Heart right ventricle (tissue), 16 donors: Measurements from ENCODE around the gene DAW1. TPM values are rescaled to one million over a fixed set of nuclear protein-coding genes. Genes with fewer than 3 reads are reported as not detected.

ENCODE experiments used
- ATAC-seq, 8 donors: fragments of 200-7000 bp; cut with Tn5 transposase; one replicate each; pipeline ENCODE4 v1.9.1; 2020; ENCODE audit warnings: mild to moderate bottlenecking in 8 of 8, moderate library complexity in 8 of 8, moderate number of reproducible peaks in 1 of 8
- DNase-seq, 2 donors: peaks; one replicate each; pipeline ENCODE4 v3.0.0-alpha.2; 2020
- H3K27ac ChIP-seq, 10 donors: fragments of 200-600 bp; sonication (generic) in 2 of 10; one replicate each; pipeline versions ENCODE4 v1.5.0 to v1.8.0; 2020 to 2022; ENCODE audit warnings: mild to moderate bottlenecking in 3 of 10
- H3K27me3 ChIP-seq, 7 donors: fragments of 200-600 bp; one replicate each; pipeline ENCODE4 v1.8.0; 2021 to 2022; ENCODE audit warnings: mild to moderate bottlenecking in 2 of 7
- H3K36me3 ChIP-seq, 9 donors: fragments of 200-600 bp; sonication (generic) in 1 of 9; one replicate each; pipeline versions ENCODE4 v1.5.0 to v1.8.0; 2020 to 2022; ENCODE audit warnings: mild to moderate bottlenecking in 2 of 9
- H3K4me1 ChIP-seq, 9 donors: fragments of 200-600 bp; sonication (generic) in 1 of 9; one replicate each; pipeline versions ENCODE4 v1.5.0 to v1.8.0; 2020 to 2022; ENCODE audit warnings: mild to moderate bottlenecking in 4 of 9
- H3K4me3 ChIP-seq, 10 donors: fragments of 200-600 bp; sonication (generic) in 2 of 10; one replicate each; pipeline versions ENCODE4 v1.5.0 to v1.8.0; 2020 to 2022; ENCODE audit warnings: mild to moderate bottlenecking in 7 of 10, moderate library complexity in 2 of 10
- H3K9me3 ChIP-seq, 11 donors: fragments of 200-600 bp in 10 of 11; sonication (generic) in 2 of 11; one replicate each; pipeline versions ENCODE4 v1.5.0 to v1.8.0; 2013 to 2022; ENCODE audit warnings: mild to moderate bottlenecking in 2 of 11, control low read depth in 1 of 11, moderate library complexity in 1 of 11
- CTCF ChIP-seq, 9 donors: fragments of 200-600 bp; sonication (generic) in 2 of 9; IDR thresholded peaks; one replicate each; pipeline versions ENCODE4 v1.5.0 to v1.8.0; 2021 to 2022; ENCODE audit warnings: antibody characterized with exemption in 9 of 9, mild to moderate bottlenecking in 5 of 9, moderate library complexity in 1 of 9
- WGBS, 2 donors: extraction: QIAGEN DNeasy Blood & Tissue Kit; methylation state at CpG; one replicate each; pipeline ENCODE4 v1.1.7; 2013; ENCODE audit warnings: inconsistent platforms in 1 of 2; 5-methylcytosine and 5-hydroxymethylcytosine counted together
- intact Hi-C, 10 donors: fragments of 100-400 bp; cut with DNase I; formaldehyde crosslinking; loops; one replicate each; pipeline versions ENCODE4 v1.11.1 to v1.14.2; 2022
- polyA plus RNA-seq, 2 donors: library from polyadenylated mRNA; stranded (reverse); fragments of 200-250 nt; gene quantifications; one replicate each; pipeline ENCODE4 v1.2.3, GENCODE V29; 2013
- total RNA-seq, 10 donors: library from RNA; stranded (reverse); fragmentation: NEBNext Ultra II Directional in 3 of 10; extraction: Animal tissue kit (Norgen Biotek cat#: 25700) in 3 of 10; gene quantifications; one replicate each; pipeline versions ENCODE4 v1.2.1 to v1.2.4, GENCODE V29; 2021 to 2023
- donor health status: Arrhythmogenic right ventricular cardiomyopathy.
- donor health status: ischemic (EF 13 %, LVEDD 7.1; RV severe dilation, severe dysfunction).
- donor health status: healthy with polysubstance abuse.
- donor health status: DM: no; HTN: yes; CAD: no.
- donor health status: DM: no; HTN: no; CAD: no.
- donor health status: ischemic (EF 25% LVEDD 6.9; RV normal size, moderate dysfunction).
- donor health status: ischemic (EF 25% LVEDD 5.7; RV mildly dilated, moderate dysfunction).
- donor health status: healthy.
- donor health status: DM: yes; HTN: yes; CAD: no.
- donor health status: Ischemic cardiomyopathy.
- donor health status: ischemic (EF 35%, LVEDD 5.7; RV mildly dilated, moderate dysfunction).
- donor health status: nonischemic (EF 11% LVEDD 7.7; RV severe dilation, severe dysfunction).
- donor health status: DM: yes; HTN: yes; CAD: no.
- donor health status: PGD.
- donor health status: ischemic (EF 29% LVEDD 5.4; RV normal size, mild dysfunction).
- donor health status: nonischemic (EF 23%, LVEDD 6.1; RV moderate dilation, normal function).

The DAW1 gene
- total and polyA plus RNA-seq, 12 donors, result 0.14 to 0.50 (median 0.22) TPM; not detected in 7

- H3K4me1 ChIP-seq, result peaks cover 0 to 14% (median 0%) of the 10 kb centered on the region in 9 donors
- H3K27me3 ChIP-seq, result no peaks in the 10 kb centered on the region
- peak overlapping the region in 2 of 10 donors; percentile 37 to 45 for H3K27ac ChIP-seq
- no peak for TF ChIP-seq CTCF (IDR thresholded peaks at IDR 0.05)
- no peak for DNase-seq
- H3K36me3 ChIP-seq, result no peaks in the 10 kb centered on the region
- H3K9me3 ChIP-seq, result no peaks in the 10 kb centered on the region
- H3K4me3 ChIP-seq, result no peak overlapping the region
- 74 to 82% methylated on average over 6 of the region's 6 CpGs for WGBS, 2 donors
- no peak for ATAC-seq
- intact Hi-C loops, result loop anchor here in 3 of 10 donors (10.0 kb wide), 2 partner anchors 195 to 205 kb away; partner anchors contain the start of gene SCYGR5 (in 1 of the 3)
Observed at GRCh38 chr2:227860221-227860641, 11.2 kb upstream of the DAW1 start.

- Histone ChIP-seq H3K4me1 (peaks cover 0 to 14% (median 0%) of the 10 kb centered on the region in 9 donors), H3K9me3 (no peaks in the 10 kb centered on the region), H3K27me3 (no peaks in the 10 kb centered on the region), H3K4me3 (no peak overlapping the region), H3K27ac (peak overlapping the region in 3 of 10 donors; percentile 21 to 45 (median 37)), H3K36me3 (no peaks in the 10 kb centered on the region)
- no peak for TF ChIP-seq CTCF (IDR thresholded peaks at IDR 0.05)
- WGBS, 2 donors, result 49 to 56% methylated on average over 2 of the region's 2 CpGs
- no peak for ATAC-seq
- DNase-seq, result no peak
- intact Hi-C loops, result loop anchor here in 3 of 10 donors (10.0 kb wide), 2 partner anchors 196 to 206 kb away; partner anchors contain the start of gene SCYGR5 (in 1 of the 3)
Observed at GRCh38 chr2:227861011-227861410, 10.4 kb upstream of the DAW1 start.

- 39 to 40% methylated on average over 8 of the region's 8 CpGs for WGBS, 2 donors
- DNase-seq, result no peak
- Histone ChIP-seq H3K4me1 (peaks cover 0 to 14% (median 0%) of the 10 kb centered on the region in 9 donors), H3K27ac (peak overlapping the region in 1 of 10 donors; percentile 56), H3K27me3 (no peaks in the 10 kb centered on the region), H3K36me3 (no peaks in the 10 kb centered on the region), H3K9me3 (no peaks in the 10 kb centered on the region), H3K4me3 (no peak overlapping the region)
- ATAC-seq, result no peak
- peak in 8 of 9 donors; percentile 38 to 70 (median 50) for TF ChIP-seq CTCF (IDR thresholded peaks at IDR 0.05)
- intact Hi-C loops, result loop anchor here in 3 of 10 donors (10.0 kb wide), 2 partner anchors 197 to 207 kb away; partner anchors contain the start of gene SCYGR5 (in 1 of the 3)
Observed at GRCh38 chr2:227862227-227862740, 9.1 kb upstream of the DAW1 start.

- Histone ChIP-seq H3K4me3 (no peak overlapping the region), H3K27me3 (no peaks in the 10 kb centered on the region), H3K4me1 (peaks cover 0 to 14% (median 0%) of the 10 kb centered on the region in 9 donors), H3K27ac (peak overlapping the region in 2 of 10 donors; percentile 56 to 76), H3K9me3 (no peaks in the 10 kb centered on the region), H3K36me3 (no peaks in the 10 kb centered on the region)
- 70 to 72% methylated on average over 7 of the region's 7 CpGs for WGBS, 2 donors
- peak in 4 of 8 donors; percentile 13 to 76 (median 53) for ATAC-seq
- no peak for TF ChIP-seq CTCF (IDR thresholded peaks at IDR 0.05)
- DNase-seq, result no peak
- intact Hi-C loops, result loop anchor here in 3 of 10 donors (10.0 kb wide), 2 partner anchors 198 to 208 kb away; partner anchors contain the start of gene SCYGR5 (in 1 of the 3)
Observed at GRCh38 chr2:227862741-227863588, 8.5 kb upstream of the DAW1 start.
